ENCODE measurements around the gene PA2G4.

Gene PA2G4

GRCh38 chr12:56119361-56119796 lies 15.0 kb downstream of the PA2G4 start:
- H3K27ac ChIP-seq: peak overlapping the region; percentile 99
- TF ChIP-seq CTCF (IDR thresholded peaks at IDR 0.05) (peak; percentile 98), ZFX (IDR thresholded peaks at IDR 0.05; ENCODE audit: borderline replicate concordance) (no peak)

DNA sequence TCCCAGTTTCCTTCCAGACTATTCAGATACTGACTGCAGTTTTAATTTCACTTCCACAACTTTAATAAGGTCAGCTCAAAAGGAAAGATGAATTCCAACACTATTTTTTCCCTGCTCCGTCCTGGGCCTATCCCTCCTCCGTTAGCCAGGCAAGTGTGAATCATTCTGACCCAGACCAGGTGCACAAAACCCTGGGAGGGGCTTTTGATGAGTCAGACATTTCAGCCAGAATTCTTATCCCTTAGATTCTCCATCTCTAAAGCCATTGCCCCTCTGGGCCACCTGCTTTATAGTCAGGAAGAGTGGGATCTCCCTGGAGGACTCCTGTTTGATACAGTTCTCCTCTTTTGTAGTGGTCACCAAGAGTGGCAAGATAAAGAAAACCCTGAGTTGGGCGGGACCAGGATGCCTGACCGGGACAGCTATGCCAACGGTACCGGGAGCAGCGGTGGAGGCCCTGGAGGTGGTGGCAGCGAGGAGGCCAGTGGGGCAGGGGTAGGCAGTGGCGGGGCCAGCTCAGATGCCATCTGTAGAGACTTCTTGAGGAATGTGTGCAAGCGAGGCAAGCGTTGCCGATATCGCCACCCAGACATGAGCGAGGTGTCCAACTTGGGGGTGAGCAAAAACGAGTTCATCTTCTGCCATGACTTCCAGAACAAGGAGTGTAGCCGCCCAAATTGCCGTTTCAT lies 15.9 kb downstream of the PA2G4 start:
- TF ChIP-seq CTCF (IDR thresholded peaks at IDR 0.05) (no peak), ZFX (IDR thresholded peaks at IDR 0.05; ENCODE audit: borderline replicate concordance) (no peak)
- H3K27ac ChIP-seq: peak overlapping the region; percentile 99

GRCh38 chr12:56121204-56121870 lies 17.0 kb downstream of the PA2G4 start:
- no peak for TF ChIP-seq CTCF (IDR thresholded peaks at IDR 0.05)
- TF ChIP-seq ZFX (IDR thresholded peaks at IDR 0.05; ENCODE audit: borderline replicate concordance): no peak
- no peak overlapping the region for H3K27ac ChIP-seq

- no peak overlapping the region for H3K27ac ChIP-seq
- TF ChIP-seq ZFX (IDR thresholded peaks at IDR 0.05; ENCODE audit: borderline replicate concordance) (no peak), CTCF (IDR thresholded peaks at IDR 0.05) (no peak)
Measured at GRCh38 chr12:56122637-56123036, 18.3 kb downstream of the PA2G4 start.

DNA sequence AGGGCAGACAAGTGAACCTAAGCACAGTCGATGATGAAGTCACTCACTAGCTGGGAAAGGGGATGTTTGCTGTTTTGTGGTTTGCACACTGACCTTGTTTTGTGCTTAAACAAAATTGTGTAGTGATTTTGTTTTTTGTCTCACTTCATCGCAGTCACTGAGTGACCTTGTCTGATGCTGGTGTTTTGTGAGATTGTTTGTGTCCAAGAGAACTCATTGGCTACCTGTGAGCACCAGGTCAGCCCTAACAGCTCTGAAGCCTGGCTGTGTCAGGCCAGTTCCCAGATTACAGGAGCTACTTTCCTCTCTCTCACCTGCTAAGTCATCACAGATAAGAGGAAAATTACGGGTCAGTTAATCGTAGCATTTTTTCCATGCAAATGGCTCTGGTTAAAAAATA lies 19.8 kb downstream of the PA2G4 start:
- 0 out of 2 replicates have a peak overlapping the region, but pooled peaks have one; percentile 1 for H3K27ac ChIP-seq
- no peak for TF ChIP-seq CTCF (IDR thresholded peaks at IDR 0.05)
- no peak for TF ChIP-seq ZFX (IDR thresholded peaks at IDR 0.05; ENCODE audit: borderline replicate concordance)

GRCh38 chr12:56126732-56127239 lies 22.4 kb downstream of the PA2G4 start:
- peak overlapping the region; percentile 88 for H3K27ac ChIP-seq
- TF ChIP-seq ZFX (IDR thresholded peaks at IDR 0.05; ENCODE audit: borderline replicate concordance) (no peak), CTCF (IDR thresholded peaks at IDR 0.05) (no peak)

DNA sequence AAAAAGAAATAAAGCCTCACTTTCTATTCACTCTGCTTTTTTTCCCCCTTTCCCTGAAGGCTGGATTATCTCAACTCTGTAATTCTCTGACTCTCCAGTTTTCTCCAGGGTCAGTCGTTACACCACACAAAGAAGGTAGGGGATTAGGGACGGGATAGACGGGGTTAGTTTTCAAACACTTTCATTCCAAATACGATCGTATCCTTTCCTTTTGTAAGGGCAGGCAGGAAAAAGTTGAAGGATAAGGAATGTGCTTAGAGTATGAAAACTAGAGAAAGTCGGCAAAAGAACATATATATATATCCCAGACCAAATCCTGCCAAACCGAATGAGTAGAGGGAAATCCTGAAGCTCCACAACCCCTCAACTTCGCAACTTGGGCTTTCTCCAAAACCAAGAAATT lies 23.1 kb downstream of the PA2G4 start:
- no peak for TF ChIP-seq CTCF (IDR thresholded peaks at IDR 0.05)
- no peak for TF ChIP-seq ZFX (IDR thresholded peaks at IDR 0.05; ENCODE audit: borderline replicate concordance)
- H3K27ac ChIP-seq: peak overlapping the region; percentile 88
